Activated T-helper 1 cell treated with anti-CD3 and anti-CD28 coated beads, Interleukin-12 subunit alpha, Interleukin-12 subunit beta, Interleukin-2, Interleukin-4 antibody, amounts not matched to agents 30 ng/mL and 10 ng/mL and 1 ng/mL, durations not matched to agents 14 hours and 24 hours and 36 hours (primary cell): ENCODE results near the gene GHRL. TPM values are rescaled to one million over a fixed set of nuclear protein-coding genes. Genes with fewer than 3 reads are reported as not detected.

ENCODE experiments used
- DNase-seq: peaks from one replicate; pipeline ENCODE4 v3.0.0; 2021; ENCODE audit warnings: low spot score
- H3K27ac Mint-ChIP-seq: one replicate; pipeline ENCODE4 v1.8.0; 2021; ENCODE audit warnings: mild to moderate bottlenecking, mixed read lengths
- H3K27me3 Mint-ChIP-seq: one replicate; pipeline ENCODE4 v1.8.0; 2022; ENCODE audit warnings: mild to moderate bottlenecking, moderate library complexity, mixed read lengths; ENCODE audit not compliant: insufficient read depth
- H3K36me3 Mint-ChIP-seq: one replicate; pipeline ENCODE4 v1.8.0; 2021; ENCODE audit warnings: low read depth, mixed read lengths
- H3K4me1 Mint-ChIP-seq: one replicate; pipeline ENCODE4 v1.8.0; 2021; ENCODE audit warnings: low read depth, mixed read lengths
- H3K4me3 Mint-ChIP-seq: one replicate; pipeline ENCODE4 v1.8.0; 2021; ENCODE audit warnings: mild to moderate bottlenecking, moderate library complexity, mixed read lengths
- H3K9me3 Mint-ChIP-seq: one replicate; pipeline ENCODE4 v1.8.0; 2021; ENCODE audit warnings: mixed read lengths
- intact Hi-C: fragments of 100-400 bp; cut with micrococcal nuclease; formaldehyde crosslinking; loops from one replicate; pipeline ENCODE4 v1.15.1; 2024
- total RNA-seq: library from RNA; stranded (reverse); gene quantifications from 2 replicates; pipeline ENCODE4 v1.2.3, GENCODE V29; 2022

GHRL gene
- total RNA-seq, 1 donor from 2014 or later: 1.8 TPM

DNA sequence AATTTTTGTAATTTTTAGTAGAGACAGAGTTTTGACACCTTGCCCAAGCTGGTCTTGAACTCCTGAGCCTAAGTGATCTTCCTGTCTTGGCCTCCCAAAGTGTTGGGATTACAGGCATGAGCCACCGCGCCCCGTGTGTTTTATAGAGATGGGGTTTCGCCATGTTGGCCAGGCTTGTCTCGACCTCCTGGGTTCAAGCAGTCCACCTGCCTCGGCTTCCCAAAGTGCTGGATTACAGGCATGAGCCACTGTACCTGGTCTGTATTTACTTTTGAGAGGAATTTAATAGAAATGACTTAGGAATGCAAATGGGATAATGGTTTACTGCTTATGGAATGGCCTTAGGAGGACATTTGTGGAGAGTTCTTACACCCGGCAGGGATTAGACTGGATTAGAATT, 33.7 kb downstream of the GHRL start:
- Mint-ChIP-seq H3K4me1 (peaks cover 71% of the 10 kb centered on the region), H3K27ac (peak overlapping the region; percentile 61), H3K9me3 (no peaks in the 10 kb centered on the region), H3K36me3 (peaks cover 66% of the 10 kb centered on the region), H3K4me3 (no peak overlapping the region), H3K27me3 (no peaks in the 10 kb centered on the region)
- intact Hi-C loops: no loop called here
- DNase-seq: no peak

- peaks cover 64% of the 10 kb centered on the region for H3K36me3 Mint-ChIP-seq
- H3K4me1 Mint-ChIP-seq: peaks cover 69% of the 10 kb centered on the region
- intact Hi-C loops: no loop called here
- H3K9me3 Mint-ChIP-seq: no peaks in the 10 kb centered on the region
- no peak for DNase-seq
- peak overlapping the region; percentile 40 for H3K27ac Mint-ChIP-seq
- H3K27me3 Mint-ChIP-seq: no peaks in the 10 kb centered on the region
- no peak overlapping the region for H3K4me3 Mint-ChIP-seq
These were observed 36.9 kb downstream of the GHRL start for GRCh38 chr3:10255835-10256234.

- no peak for DNase-seq
These were observed 39.0 kb downstream of the GHRL start for GRCh38 chr3:10253731-10254130.

GRCh38 chr3:10251006-10251405, 41.7 kb downstream of the GHRL start:
- H3K4me3 Mint-ChIP-seq: peak overlapping the region; percentile 97
- H3K9me3 Mint-ChIP-seq: peaks cover 3% of the 10 kb centered on the region
- no peak for DNase-seq
- peak overlapping the region; percentile 97 for H3K27ac Mint-ChIP-seq
- intact Hi-C loops: loop anchor here (2.0 to 5.0 kb wide), 2 partner anchors 34 to 1376 kb away; no protein-coding TSS in a partner anchor
- H3K4me1 Mint-ChIP-seq: peaks cover 68% of the 10 kb centered on the region
- H3K27me3 Mint-ChIP-seq: no peaks in the 10 kb centered on the region
- peaks cover 62% of the 10 kb centered on the region for H3K36me3 Mint-ChIP-seq

More at GRCh38 chr3:10253731-10254130, 39.0 kb downstream of the GHRL start:
- H3K36me3 Mint-ChIP-seq: peaks cover 66% of the 10 kb centered on the region
- peaks cover 68% of the 10 kb centered on the region for H3K4me1 Mint-ChIP-seq
- peak overlapping the region; percentile 27 for H3K4me3 Mint-ChIP-seq
- intact Hi-C loops: loop anchor here (5.0 kb wide), 1 partner anchor 1374 kb away; no protein-coding TSS in a partner anchor
- H3K27ac Mint-ChIP-seq: peak overlapping the region; percentile 74
- no peaks in the 10 kb centered on the region for H3K27me3 Mint-ChIP-seq
- H3K9me3 Mint-ChIP-seq: no peaks in the 10 kb centered on the region

- peaks cover 15% of the 10 kb centered on the region for H3K9me3 Mint-ChIP-seq
- H3K4me3 Mint-ChIP-seq: peak overlapping the region; percentile 97
- intact Hi-C loops: loop anchor here (1.0 to 5.0 kb wide), 9 partner anchors 8 to 1377 kb away; partner anchors contain the start of genes ARPC4, FANCD2, TADA3 and VHL
- peaks cover 62% of the 10 kb centered on the region for H3K4me1 Mint-ChIP-seq
- DNase-seq: no peak
- H3K27ac Mint-ChIP-seq: peak overlapping the region; percentile 97
- H3K36me3 Mint-ChIP-seq: peaks cover 64% of the 10 kb centered on the region
- H3K27me3 Mint-ChIP-seq: no peaks in the 10 kb centered on the region
These were observed 42.9 kb downstream of the GHRL start for GRCh38 chr3:10249833-10250232.

GRCh38 chr3:10248984-10249748, 43.6 kb downstream of the GHRL start:
- H3K27me3 Mint-ChIP-seq: no peaks in the 10 kb centered on the region
- H3K4me1 Mint-ChIP-seq: peaks cover 62% of the 10 kb centered on the region
- H3K9me3 Mint-ChIP-seq: peaks cover 20% of the 10 kb centered on the region

GRCh38 chr3:10248184-10248983, 44.4 kb downstream of the GHRL start, which contains the start of gene TATDN2:
Gene TATDN2 (plus strand): TSS chr3:10248459. CDS start chr3:10249201, 742 bp downstream.
- DNase-seq: peak; percentile 93
- Mint-ChIP-seq H3K4me1 (peaks cover 62% of the 10 kb centered on the region), H3K4me3 (peak within 1 kb of the TSS; percentile 97), H3K9me3 (peaks cover 24% of the 10 kb centered on the region), H3K27ac (peak within 1 kb of the TSS; percentile 97), H3K27me3 (no peaks in the 10 kb centered on the region), H3K36me3 (peaks cover 63% of the 10 kb centered on the region)
- intact Hi-C loops: loop anchor here (1.0 to 2.0 kb wide), 4 partner anchors 133 to 852 kb away; partner anchors contain the start of genes ARPC4, BRK1, JAGN1 and TADA3

More at GRCh38 chr3:10248984-10249748, 43.6 kb downstream of the GHRL start:
- H3K4me3 Mint-ChIP-seq: peak overlapping the region; percentile 97
- peak overlapping the region; percentile 97 for H3K27ac Mint-ChIP-seq
- intact Hi-C loops: loop anchor here (1.0 to 2.0 kb wide), 4 partner anchors 134 to 853 kb away; partner anchors contain the start of genes ARPC4, BRK1, JAGN1 and TADA3
- peaks cover 64% of the 10 kb centered on the region for H3K36me3 Mint-ChIP-seq
- peak; percentile 47 for DNase-seq

GRCh38 chr3:10247679-10248183, 45.0 kb downstream of the GHRL start:
- Mint-ChIP-seq H3K27ac (peak overlapping the region; percentile 90), H3K4me3 (peak overlapping the region; percentile 87), H3K36me3 (peaks cover 62% of the 10 kb centered on the region), H3K9me3 (peaks cover 24% of the 10 kb centered on the region), H3K27me3 (no peaks in the 10 kb centered on the region), H3K4me1 (peaks cover 62% of the 10 kb centered on the region)
- DNase-seq: no peak
- intact Hi-C loops: loop anchor here (1.0 to 2.0 kb wide), 4 partner anchors 132 to 851 kb away; partner anchors contain the start of genes ARPC4, BRK1, JAGN1 and TADA3

DNA sequence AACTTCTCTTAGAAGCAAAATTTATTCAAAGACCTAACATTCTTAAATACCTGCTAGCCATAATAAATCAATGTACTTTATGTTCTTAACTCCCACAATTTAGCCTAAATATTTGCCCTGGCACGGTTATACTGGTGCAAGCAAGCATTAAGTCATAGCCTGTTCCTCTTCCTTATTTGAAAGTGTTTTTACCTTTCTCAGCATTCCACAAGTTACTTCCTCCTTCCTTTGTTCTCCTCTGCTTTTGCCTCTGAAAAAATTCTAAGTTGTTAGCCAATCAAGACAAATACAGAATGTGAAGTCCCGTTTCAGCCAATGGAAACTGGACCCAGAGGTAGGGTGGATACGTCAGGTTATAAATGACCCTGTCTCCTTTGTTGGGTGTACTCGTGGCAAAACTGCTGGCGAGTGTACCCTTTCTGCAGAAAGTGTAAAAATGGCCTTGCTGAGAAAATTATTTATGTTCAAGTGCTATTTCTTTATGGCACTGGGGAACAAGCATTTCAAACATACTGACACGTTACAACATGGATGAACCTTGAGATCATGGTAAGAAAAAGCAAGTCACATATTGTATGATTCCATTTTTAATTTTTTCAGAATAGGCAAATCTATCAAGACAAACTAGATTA, 47.5 kb downstream of the GHRL start:
- intact Hi-C loops: no loop called here
- peaks cover 24% of the 10 kb centered on the region for H3K9me3 Mint-ChIP-seq
- peak overlapping the region; percentile 29 for H3K27ac Mint-ChIP-seq
- no peak overlapping the region for H3K4me3 Mint-ChIP-seq
- no peak for DNase-seq
- peaks cover 53% of the 10 kb centered on the region for H3K36me3 Mint-ChIP-seq
- H3K4me1 Mint-ChIP-seq: peaks cover 57% of the 10 kb centered on the region
- H3K27me3 Mint-ChIP-seq: no peaks in the 10 kb centered on the region

DNA sequence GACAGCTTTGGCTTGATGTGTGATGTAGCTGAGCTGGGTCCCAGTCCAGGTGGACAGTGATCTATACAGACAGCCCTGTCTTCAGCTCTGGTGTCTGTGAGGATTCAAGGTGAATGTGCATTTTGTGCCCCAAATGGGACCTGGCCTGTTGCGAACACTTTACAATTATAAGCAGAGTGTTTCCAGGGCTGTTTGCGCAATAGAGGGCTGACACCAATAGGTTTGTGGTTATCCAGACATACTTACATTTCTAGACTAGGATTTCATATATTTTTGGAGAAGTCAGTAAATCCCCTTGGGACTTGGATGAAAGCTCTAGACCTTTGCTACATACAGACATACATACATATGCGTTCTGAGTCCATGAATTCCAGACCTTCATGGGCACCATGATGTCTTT, 48.7 kb downstream of the GHRL start:
- intact Hi-C loops: no loop called here
- Mint-ChIP-seq H3K9me3 (peaks cover 24% of the 10 kb centered on the region), H3K4me3 (peak overlapping the region; percentile 51), H3K27me3 (no peaks in the 10 kb centered on the region), H3K27ac (peak overlapping the region; percentile 84), H3K36me3 (peaks cover 53% of the 10 kb centered on the region), H3K4me1 (peaks cover 49% of the 10 kb centered on the region)
- DNase-seq: no peak

GRCh38 chr3:10242182-10243065, 50.3 kb downstream of the GHRL start:
- intact Hi-C loops: loop anchor here (1.0 to 2.0 kb wide), 7 partner anchors 8 to 78 kb away; partner anchors contain the start of genes IRAK2 and SEC13
- peak overlapping the region; percentile 68 for H3K4me3 Mint-ChIP-seq
- peaks cover 58% of the 10 kb centered on the region for H3K36me3 Mint-ChIP-seq
- H3K4me1 Mint-ChIP-seq: peaks cover 57% of the 10 kb centered on the region
- H3K27me3 Mint-ChIP-seq: no peaks in the 10 kb centered on the region
- peak overlapping the region; percentile 98 for H3K27ac Mint-ChIP-seq
- peaks cover 27% of the 10 kb centered on the region for H3K9me3 Mint-ChIP-seq
- DNase-seq: peak; percentile 81
